ENCODE results near the gene FHL1. TPM values are rescaled to one million over a fixed set of nuclear protein-coding genes. Genes with fewer than 3 reads are reported as not detected.

Gene FHL1
- total RNA-seq, 1 experiment from 2014 or later = 51.8 TPM

DNA sequence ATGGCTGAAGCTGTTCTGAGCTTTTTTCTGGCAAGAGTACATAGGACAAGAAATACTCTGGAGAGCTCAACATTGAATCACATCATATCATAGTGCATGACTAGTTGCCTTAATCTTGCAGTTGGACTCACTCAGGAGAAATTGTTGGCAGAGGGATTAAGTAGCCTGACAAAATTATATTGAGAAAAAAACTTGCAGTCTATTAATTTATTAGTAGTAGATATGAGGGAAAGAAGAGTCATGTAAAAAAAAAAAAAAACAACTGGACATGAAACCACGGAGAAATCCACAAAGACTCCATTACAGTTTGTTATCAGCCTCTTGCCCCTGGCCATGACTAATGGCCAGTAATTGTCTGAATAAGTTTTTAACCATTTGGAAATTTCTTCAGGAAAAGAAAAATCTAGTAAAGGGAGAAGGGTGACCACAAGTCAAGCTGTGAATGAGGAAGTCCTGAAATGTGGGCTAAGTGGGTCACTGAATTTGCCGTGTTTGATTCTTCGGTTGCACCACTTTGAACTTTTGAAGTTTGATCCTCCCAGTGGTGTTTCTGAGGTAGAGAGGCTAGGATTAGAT, 45.6 kb downstream of the FHL1 start:
- Histone ChIP-seq H3K4me3 (ENCODE audit: low read length) (no peak overlapping the region), H3F3A (ENCODE audit: low read length, unreplicated experiment) (no peaks in the 10 kb centered on the region), H3K27ac (ENCODE audit: low read length) (no peak overlapping the region), H3K9me2 (replicated peaks; ENCODE audit: low read length) (no peaks in the 10 kb centered on the region), H3K4me2 (ENCODE audit: low read length) (no peak overlapping the region), H3K79me2 (ENCODE audit: low read length) (no peaks in the 10 kb centered on the region), H3K4me1 (ENCODE audit: insufficient read depth, low read length) (peaks cover 8% of the 10 kb centered on the region; the same call in 1 of the 2 replicates), H4K20me1 (ENCODE audit: low read length) (no peaks in the 10 kb centered on the region), H3K27me3 (ENCODE audit: low read length) (no peaks in the 10 kb centered on the region), H2AFZ (ENCODE audit: low read length) (no peak overlapping the region), H3K9ac (ENCODE audit: low read length) (no peak overlapping the region), H3K36me3 (ENCODE audit: low read depth, low read length) (no peaks in the 10 kb centered on the region), H3K9me3 (ENCODE audit: low read length) (no peaks in the 10 kb centered on the region)
- ATAC-seq (no peak), DNase-seq (peak; percentile 35)
- ChIA-PET CTCF (no interaction called here), POLR2A (ENCODE audit: unreplicated experiment) (no interaction called here)
- intact Hi-C loops (cut with micrococcal nuclease) = no loop called here
- no TSS peak for BruUV-seq (replicated peaks)
- TF ChIP-seq CTCF (conservative IDR thresholded peaks at IDR 0.05; ENCODE audit: low read depth, low read length) (no peak), EZH2 (IDR thresholded peaks at IDR 0.05; ENCODE audit: low read length, unreplicated experiment) (no peak), EZH2phosphoT487 (IDR thresholded peaks at IDR 0.05; ENCODE audit: borderline replicate concordance, low read length) (no peak)

DNA sequence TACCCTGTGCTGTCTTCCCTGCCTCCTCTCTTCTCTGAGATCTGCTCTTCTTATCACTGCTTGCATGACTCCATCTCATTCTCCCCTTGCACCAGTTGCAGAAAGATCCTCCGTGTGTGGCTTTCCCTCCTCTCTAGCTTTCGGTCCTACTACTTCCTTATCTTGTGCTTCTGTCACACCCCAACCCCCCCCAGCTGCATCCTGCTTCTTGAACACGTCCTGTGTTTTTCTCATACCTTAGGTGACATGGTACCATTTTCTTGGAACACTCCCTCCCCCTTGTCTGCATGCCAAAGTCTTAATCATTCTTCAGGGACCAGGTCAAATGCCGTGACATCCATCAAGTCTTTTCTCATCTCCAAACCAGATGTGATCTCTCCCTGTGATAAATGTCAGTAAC, 46.4 kb downstream of the FHL1 start:
- Histone ChIP-seq H2AFZ (ENCODE audit: low read length) (no peak overlapping the region), H3K4me2 (ENCODE audit: low read length) (no peak overlapping the region), H3K9ac (ENCODE audit: low read length) (no peak overlapping the region), H3K79me2 (ENCODE audit: low read length) (no peaks in the 10 kb centered on the region), H3K27ac (ENCODE audit: low read length) (no peak overlapping the region), H3K4me1 (ENCODE audit: insufficient read depth, low read length) (peaks cover 8% of the 10 kb centered on the region; the same call in 1 of the 2 replicates), H3K4me3 (ENCODE audit: low read length) (no peak overlapping the region), H3K27me3 (ENCODE audit: low read length) (no peaks in the 10 kb centered on the region), H3K9me2 (replicated peaks; ENCODE audit: low read length) (no peaks in the 10 kb centered on the region), H3F3A (ENCODE audit: low read length, unreplicated experiment) (no peaks in the 10 kb centered on the region), H3K9me3 (ENCODE audit: low read length) (no peaks in the 10 kb centered on the region), H3K36me3 (ENCODE audit: low read depth, low read length) (no peaks in the 10 kb centered on the region), H4K20me1 (ENCODE audit: low read length) (no peaks in the 10 kb centered on the region)
- CTCF ChIA-PET = no interaction called here
- BruUV-seq (replicated peaks) = no TSS peak
- POLR2A ChIA-PET (ENCODE audit: unreplicated experiment) = no interaction called here
- intact Hi-C loops (cut with micrococcal nuclease) = no loop called here
- DNase-seq (no peak), ATAC-seq (no peak)
- no peak for TF ChIP-seq EZH2phosphoT487 (IDR thresholded peaks at IDR 0.05; ENCODE audit: borderline replicate concordance, low read length)
- no peak for TF ChIP-seq EZH2 (IDR thresholded peaks at IDR 0.05; ENCODE audit: low read length, unreplicated experiment)
- TF ChIP-seq CTCF (conservative IDR thresholded peaks at IDR 0.05; ENCODE audit: low read depth, low read length) = no peak

DNA sequence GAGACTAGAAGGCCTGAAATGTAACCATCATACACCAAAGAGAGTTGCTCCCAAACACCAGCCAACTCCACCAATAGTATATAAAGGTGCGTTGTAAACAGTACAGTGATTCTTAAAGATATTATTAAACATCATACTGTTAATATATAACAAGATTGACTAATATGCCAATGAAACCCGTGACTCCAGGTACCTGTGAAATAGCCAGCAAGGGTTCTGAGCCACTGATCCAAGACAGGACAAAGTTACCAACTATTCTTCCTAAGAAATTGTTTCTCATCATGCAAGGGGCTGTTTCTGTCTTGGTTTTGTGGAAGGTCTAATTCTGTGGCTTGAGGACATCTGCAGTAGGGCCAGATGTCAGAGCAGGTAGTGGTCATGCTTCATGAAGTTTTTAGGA, 47.2 kb downstream of the FHL1 start:
- BruUV-seq (replicated peaks) = no TSS peak
- CTCF ChIA-PET = no interaction called here
- H3K9ac ChIP-seq (ENCODE audit: low read length) = no peak overlapping the region

More for the DNA sequence above, 47.2 kb downstream of the FHL1 start:
- H2AFZ ChIP-seq (ENCODE audit: low read length) = no peak overlapping the region
- no peaks in the 10 kb centered on the region for H3K9me2 ChIP-seq (replicated peaks; ENCODE audit: low read length)
- DNase-seq (no peak), ATAC-seq (no peak)
- no peak for TF ChIP-seq CTCF (conservative IDR thresholded peaks at IDR 0.05; ENCODE audit: low read depth, low read length)
- no peak for TF ChIP-seq EZH2phosphoT487 (IDR thresholded peaks at IDR 0.05; ENCODE audit: borderline replicate concordance, low read length)
- TF ChIP-seq EZH2 (IDR thresholded peaks at IDR 0.05; ENCODE audit: low read length, unreplicated experiment) = no peak
- H3F3A ChIP-seq (ENCODE audit: low read length, unreplicated experiment) = no peaks in the 10 kb centered on the region
- intact Hi-C loops (cut with micrococcal nuclease) = no loop called here
- no peaks in the 10 kb centered on the region for H3K9me3 ChIP-seq (ENCODE audit: low read length)
- no peaks in the 10 kb centered on the region for H4K20me1 ChIP-seq (ENCODE audit: low read length)
- H3K4me2 ChIP-seq (ENCODE audit: low read length) = no peak overlapping the region
- H3K4me1 ChIP-seq (ENCODE audit: insufficient read depth, low read length) = peaks cover 8% of the 10 kb centered on the region; the same call in 1 of the 2 replicates
- H3K4me3 ChIP-seq (ENCODE audit: low read length) = no peak overlapping the region
- H3K36me3 ChIP-seq (ENCODE audit: low read depth, low read length) = no peaks in the 10 kb centered on the region
- no peak overlapping the region for H3K27ac ChIP-seq (ENCODE audit: low read length)
- H3K27me3 ChIP-seq (ENCODE audit: low read length) = no peaks in the 10 kb centered on the region
- no peaks in the 10 kb centered on the region for H3K79me2 ChIP-seq (ENCODE audit: low read length)
- POLR2A ChIA-PET (ENCODE audit: unreplicated experiment) = no interaction called here

Measured in PC-3 (cell line).